VCaP (cell line): ENCODE measurements around the gene NFKB1.

Source experiments
- H3K27ac ChIP-seq: fragments of 450-650 bp; 2 replicates; pipeline ENCODE4 v1.5.1; 2017
- TF ChIP-seq, protein P1 (sequence below): fragments of 450-650 bp; conservative IDR thresholded peaks from 2 replicates; pipeline ENCODE4 v1.5.1; 2017; ENCODE audit warnings: mild to moderate bottlenecking, moderate library complexity

NFKB1 gene

DNA sequence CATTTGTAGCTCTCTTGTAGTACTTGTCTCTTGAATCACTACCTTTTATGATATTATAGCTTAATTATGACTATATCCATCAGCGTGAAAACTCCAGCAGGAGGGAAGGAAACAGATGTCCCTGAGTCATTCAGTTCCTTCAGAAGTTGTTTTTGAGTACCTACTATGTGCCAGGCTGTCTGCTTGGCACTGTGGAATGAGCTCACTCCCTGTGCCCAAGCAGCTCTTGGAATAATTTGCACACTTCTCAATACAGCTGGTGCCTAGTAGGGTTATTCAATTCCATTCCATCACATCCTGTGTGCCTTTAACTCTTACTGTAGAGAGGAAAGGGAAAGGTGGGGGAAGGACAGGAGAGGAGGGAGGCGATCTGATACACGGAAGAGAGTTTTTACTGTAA, 77.1 kb downstream of the NFKB1 start:
- TF ChIP-seq, protein P1, sequence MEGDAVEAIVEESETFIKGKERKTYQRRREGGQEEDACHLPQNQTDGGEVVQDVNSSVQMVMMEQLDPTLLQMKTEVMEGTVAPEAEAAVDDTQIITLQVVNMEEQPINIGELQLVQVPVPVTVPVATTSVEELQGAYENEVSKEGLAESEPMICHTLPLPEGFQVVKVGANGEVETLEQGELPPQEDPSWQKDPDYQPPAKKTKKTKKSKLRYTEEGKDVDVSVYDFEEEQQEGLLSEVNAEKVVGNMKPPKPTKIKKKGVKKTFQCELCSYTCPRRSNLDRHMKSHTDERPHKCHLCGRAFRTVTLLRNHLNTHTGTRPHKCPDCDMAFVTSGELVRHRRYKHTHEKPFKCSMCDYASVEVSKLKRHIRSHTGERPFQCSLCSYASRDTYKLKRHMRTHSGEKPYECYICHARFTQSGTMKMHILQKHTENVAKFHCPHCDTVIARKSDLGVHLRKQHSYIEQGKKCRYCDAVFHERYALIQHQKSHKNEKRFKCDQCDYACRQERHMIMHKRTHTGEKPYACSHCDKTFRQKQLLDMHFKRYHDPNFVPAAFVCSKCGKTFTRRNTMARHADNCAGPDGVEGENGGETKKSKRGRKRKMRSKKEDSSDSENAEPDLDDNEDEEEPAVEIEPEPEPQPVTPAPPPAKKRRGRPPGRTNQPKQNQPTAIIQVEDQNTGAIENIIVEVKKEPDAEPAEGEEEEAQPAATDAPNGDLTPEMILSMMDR = no peak
- H3K27ac ChIP-seq = no peak overlapping the region

DNA sequence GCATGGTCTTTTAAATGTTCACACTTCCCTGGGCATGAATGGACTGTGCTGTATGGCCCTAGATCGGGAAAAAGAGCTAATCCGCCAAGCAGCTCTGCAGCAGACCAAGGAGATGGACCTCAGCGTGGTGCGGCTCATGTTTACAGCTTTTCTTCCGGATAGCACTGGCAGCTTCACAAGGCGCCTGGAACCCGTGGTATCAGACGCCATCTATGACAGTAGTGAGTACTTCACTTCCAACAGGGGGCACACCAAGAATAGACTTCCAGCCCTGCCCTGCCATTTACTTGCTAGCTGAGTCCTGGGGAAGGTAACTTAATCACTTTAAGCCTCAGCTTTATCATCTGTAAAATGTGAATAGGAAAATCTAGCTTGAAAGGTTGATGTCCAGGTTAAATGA, 77.7 kb downstream of the NFKB1 start:
- no peak overlapping the region for H3K27ac ChIP-seq
- TF ChIP-seq, protein P1 = no peak

DNA sequence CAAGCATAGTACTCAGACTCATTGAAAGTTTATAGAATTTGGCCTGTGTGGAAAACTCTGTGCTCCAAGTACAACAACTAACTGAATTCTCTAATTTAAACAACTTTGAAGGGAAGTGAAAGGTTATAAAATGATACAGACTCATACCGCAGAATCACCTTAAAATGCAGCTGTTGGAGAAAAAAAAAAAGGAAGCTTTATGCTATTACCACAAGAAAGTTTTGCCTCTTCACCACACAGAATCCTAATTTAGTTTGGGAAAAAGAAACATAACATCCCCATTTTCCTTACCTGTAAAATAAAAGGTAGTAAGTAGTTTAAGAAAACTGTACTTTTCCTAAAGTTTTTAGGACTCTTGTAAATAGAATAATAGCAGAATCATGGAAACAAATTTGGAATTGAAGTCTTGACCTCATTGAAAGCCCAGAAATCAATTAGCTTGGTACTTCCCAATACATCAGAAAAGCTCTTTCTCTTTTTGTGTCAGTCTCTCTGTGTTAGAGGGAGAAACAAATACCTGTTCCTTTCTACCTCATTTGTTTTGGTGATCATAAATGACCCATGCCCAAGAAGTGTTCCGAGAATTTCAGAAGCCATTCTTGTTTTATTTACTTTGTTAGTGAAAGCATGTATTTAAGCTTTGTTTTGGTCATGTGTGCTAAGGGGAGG, 78.8 kb downstream of the NFKB1 start:
- H3K27ac ChIP-seq = no peak overlapping the region

DNA sequence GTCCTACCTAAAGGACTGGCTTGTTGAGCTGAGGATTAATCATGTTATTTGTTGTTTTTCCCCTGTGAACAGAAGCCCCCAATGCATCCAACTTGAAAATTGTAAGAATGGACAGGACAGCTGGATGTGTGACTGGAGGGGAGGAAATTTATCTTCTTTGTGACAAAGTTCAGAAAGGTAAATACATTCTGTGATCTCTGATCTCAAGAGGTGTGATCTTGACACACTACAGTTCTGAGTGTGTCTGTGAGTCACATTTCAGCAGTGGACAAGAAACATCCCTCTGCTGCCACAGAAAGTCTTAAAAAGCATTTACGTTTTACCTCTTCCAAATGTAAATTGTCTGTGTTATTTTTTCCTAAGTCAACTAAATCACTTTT, 79.3 kb downstream of the NFKB1 start:
- H3K27ac ChIP-seq = no peak overlapping the region
- TF ChIP-seq, protein P1 = no peak

More for the DNA sequence above, 78.8 kb downstream of the NFKB1 start:
- TF ChIP-seq, protein P1 = no peak

DNA sequence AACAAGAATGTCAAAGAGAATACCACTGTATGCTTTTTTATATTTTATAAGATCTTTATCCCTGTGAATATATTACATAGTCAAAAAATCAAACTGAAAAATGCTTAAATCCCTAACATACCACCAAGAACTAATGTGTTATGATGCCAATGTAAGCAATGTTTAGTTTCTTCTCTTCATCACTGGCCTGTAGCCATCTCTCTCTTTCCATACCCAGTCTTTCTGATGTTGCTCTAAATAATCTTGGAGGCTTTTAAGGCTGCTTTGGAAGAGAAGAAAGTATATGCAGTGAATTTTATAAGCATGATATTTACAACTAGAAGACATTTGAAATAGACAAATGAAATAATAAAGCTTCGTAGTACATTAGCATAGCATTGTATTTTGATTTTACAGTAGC, 82.9 kb downstream of the NFKB1 start:
- no peak overlapping the region for H3K27ac ChIP-seq
- TF ChIP-seq, protein P1 = no peak

DNA sequence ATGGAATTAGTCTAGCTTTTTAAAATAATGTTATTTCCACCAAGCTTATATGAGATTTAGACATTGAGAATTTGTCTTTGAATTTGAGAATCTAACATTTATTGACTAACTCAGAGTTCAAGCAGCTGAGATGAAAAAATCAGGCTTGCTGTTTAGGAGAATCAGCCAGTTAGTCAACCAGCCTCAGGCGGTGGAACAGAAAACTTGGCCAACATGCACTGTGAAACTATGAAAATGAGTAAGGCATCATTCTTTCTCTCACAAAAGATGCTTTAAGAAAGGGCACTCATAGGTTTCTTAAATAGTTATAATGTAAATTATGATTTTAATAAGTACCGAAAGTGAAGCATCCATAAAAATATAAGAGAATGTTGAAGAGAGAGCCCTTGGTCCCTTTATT, 84.2 kb downstream of the NFKB1 start:
- H3K27ac ChIP-seq = no peak overlapping the region
- TF ChIP-seq, protein P1 = no peak

DNA sequence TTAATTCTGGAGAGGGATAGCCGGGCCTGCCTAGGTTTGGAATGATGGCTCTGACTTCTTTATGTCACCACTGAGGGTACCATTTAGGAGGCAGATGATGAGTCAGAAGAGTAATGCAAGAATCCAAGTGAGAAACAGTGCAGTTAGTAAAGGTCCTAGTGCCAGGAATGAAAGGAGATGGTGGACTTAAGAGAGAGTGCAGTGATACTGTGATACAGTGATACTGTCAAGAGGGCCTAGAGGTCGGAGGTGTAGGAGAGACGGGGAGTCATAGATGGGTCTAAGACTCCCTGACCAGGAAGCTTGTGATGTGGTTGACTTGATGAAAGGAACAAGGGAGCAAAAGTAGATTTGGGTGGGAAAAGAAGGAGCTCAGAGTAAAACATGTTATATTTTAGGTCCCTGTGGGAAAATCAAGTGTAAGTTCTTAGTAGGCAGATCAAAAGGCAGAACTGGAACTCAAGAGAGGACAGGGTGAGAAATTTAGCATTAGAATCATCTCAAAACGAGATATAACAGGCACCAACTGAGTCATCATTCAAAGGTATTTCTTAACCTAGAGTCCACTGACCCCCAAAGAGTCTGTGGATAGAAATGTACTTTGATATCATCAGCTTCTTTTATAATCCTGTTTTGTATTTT, 85.0 kb downstream of the NFKB1 start:
- H3K27ac ChIP-seq = no peak overlapping the region
- TF ChIP-seq, protein P1 = no peak
